Stimulated activated CD4-positive, alpha-beta T cell treated with anti-CD3 and anti-CD28 coated beads, Interleukin-2, amount 100 ng/mL, for 4 hours (primary cell): ENCODE measurements around the gene PTPRD.

Experiments
- DNase-seq: peaks from one replicate; pipeline ENCODE4 v3.0.0-alpha.2; 2020; ENCODE audit warnings: low read depth

Gene PTPRD

GRCh38 chr9:8494571-8494970 is 2118.2 kb downstream of the PTPRD start:
- DNase-seq, result no peak

- no peak for DNase-seq
Observed at GRCh38 chr9:8492679-8493078, 2120.1 kb downstream of the PTPRD start.

GRCh38 chr9:8492024-8492423 is 2120.8 kb downstream of the PTPRD start:
- DNase-seq, result no peak

GRCh38 chr9:8491563-8491962 is 2121.2 kb downstream of the PTPRD start:
- DNase-seq, result no peak

- no peak for DNase-seq
Observed at GRCh38 chr9:8489835-8490234, 2123.0 kb downstream of the PTPRD start.

GRCh38 chr9:8486095-8486494 is 2126.7 kb downstream of the PTPRD start:
- DNase-seq, result no peak

- no peak for DNase-seq
Observed at GRCh38 chr9:8484597-8485191, 2128.1 kb downstream of the PTPRD start.

GRCh38 chr9:8477450-8477849 is 2135.4 kb downstream of the PTPRD start:
- DNase-seq, result no peak

GRCh38 chr9:8474937-8475336 is 2137.9 kb downstream of the PTPRD start:
- DNase-seq, result no peak

- no peak for DNase-seq
Observed at GRCh38 chr9:8473244-8474020, 2139.4 kb downstream of the PTPRD start.

GRCh38 chr9:8468045-8468637 is 2144.7 kb downstream of the PTPRD start:
- DNase-seq, result no peak

- no peak for DNase-seq
Observed at GRCh38 chr9:8457816-8458215, 2155.0 kb downstream of the PTPRD start.

GRCh38 chr9:8457055-8457454 is 2155.7 kb downstream of the PTPRD start:
- no peak for DNase-seq

GRCh38 chr9:8456344-8456743 is 2156.5 kb downstream of the PTPRD start:
- DNase-seq, result no peak

- no peak for DNase-seq
Observed at GRCh38 chr9:8450810-8451545, 2161.8 kb downstream of the PTPRD start.

GRCh38 chr9:8448226-8448625 is 2164.6 kb downstream of the PTPRD start:
- no peak for DNase-seq

- no peak for DNase-seq
Observed at GRCh38 chr9:8447601-8448000, 2165.2 kb downstream of the PTPRD start.

GRCh38 chr9:8437876-8438275 is 2174.9 kb downstream of the PTPRD start:
- no peak for DNase-seq

- DNase-seq, result no peak
Observed at GRCh38 chr9:8437259-8437658, 2175.5 kb downstream of the PTPRD start.

- DNase-seq, result no peak
Observed at GRCh38 chr9:8436786-8437185, 2176.0 kb downstream of the PTPRD start.

- no peak for DNase-seq
Observed at GRCh38 chr9:8434621-8435020, 2178.2 kb downstream of the PTPRD start.

- DNase-seq, result no peak
Observed at GRCh38 chr9:8432224-8432623, 2180.6 kb downstream of the PTPRD start.

GRCh38 chr9:8431505-8431904 is 2181.3 kb downstream of the PTPRD start:
- no peak for DNase-seq
